NCI-H2196 treated with DMSO at 0.1 percent for 48 hours (cell line): ENCODE measurements around the gene SMIM36.
"Not testable (repeated sequence)": the region's sequence is repeated elsewhere in the genome, so short reads cannot be mapped to it uniquely, and the experiment has no call there.

ENCODE experiments used
- DNase-seq: peaks from one replicate; lab custom pipeline; 2025; ENCODE audit not compliant: unreplicated experiment; lab: John Stamatoyannopoulos, UW

The SMIM36 gene

GRCh38 chr17:55507669-55508068 is 3.6 kb downstream of the SMIM36 start:
- DNase-seq: not testable (repeated sequence)

GRCh38 chr17:55501626-55502025 is 9.6 kb downstream of the SMIM36 start:
- DNase-seq: not testable (repeated sequence)

GRCh38 chr17:55500103-55500502 is 11.1 kb downstream of the SMIM36 start:
- no peak for DNase-seq

- DNase-seq: no peak
Measured at GRCh38 chr17:55496094-55496881, 15.0 kb downstream of the SMIM36 start.

GRCh38 chr17:55495239-55495638 is 16.0 kb downstream of the SMIM36 start:
- no peak for DNase-seq

- no peak for DNase-seq
Measured at GRCh38 chr17:55492781-55493341, 18.4 kb downstream of the SMIM36 start.

- no peak for DNase-seq
Measured at GRCh38 chr17:55490376-55490775, 20.9 kb downstream of the SMIM36 start.

- no peak for DNase-seq
Measured at GRCh38 chr17:55487695-55488432, 23.4 kb downstream of the SMIM36 start.

GRCh38 chr17:55484575-55484974 is 26.7 kb downstream of the SMIM36 start:
- no peak for DNase-seq

GRCh38 chr17:55482591-55483389 is 28.5 kb downstream of the SMIM36 start:
- no peak for DNase-seq

- DNase-seq: no peak
Measured at GRCh38 chr17:55480631-55481315, 30.5 kb downstream of the SMIM36 start.

- no peak for DNase-seq
Measured at GRCh38 chr17:55479903-55480302, 31.3 kb downstream of the SMIM36 start.

- DNase-seq: no peak
Measured at GRCh38 chr17:55478971-55479370, 32.3 kb downstream of the SMIM36 start.

- DNase-seq: no peak
Measured at GRCh38 chr17:55466671-55467070, 44.6 kb downstream of the SMIM36 start.

GRCh38 chr17:55465771-55466170 is 45.5 kb downstream of the SMIM36 start:
- not testable (repeated sequence) for DNase-seq

GRCh38 chr17:55463600-55463999 is 47.7 kb downstream of the SMIM36 start:
- DNase-seq: no peak

- no peak for DNase-seq
Measured at GRCh38 chr17:55462711-55463110, 48.5 kb downstream of the SMIM36 start.

GRCh38 chr17:55462234-55462633 is 49.0 kb downstream of the SMIM36 start:
- DNase-seq: no peak

- no peak for DNase-seq
Measured at GRCh38 chr17:55458978-55459377, 52.3 kb downstream of the SMIM36 start.

- no peak for DNase-seq
Measured at GRCh38 chr17:55458287-55458900, 52.9 kb downstream of the SMIM36 start.
